Measurements from ENCODE around the gene PAAF1.

The PAAF1 gene

GRCh38 chr11:73946798-73947458 lies 70.1 kb downstream of the PAAF1 start:
- DNase-seq, result no peak
- ATAC-seq, result no peak

DNA sequence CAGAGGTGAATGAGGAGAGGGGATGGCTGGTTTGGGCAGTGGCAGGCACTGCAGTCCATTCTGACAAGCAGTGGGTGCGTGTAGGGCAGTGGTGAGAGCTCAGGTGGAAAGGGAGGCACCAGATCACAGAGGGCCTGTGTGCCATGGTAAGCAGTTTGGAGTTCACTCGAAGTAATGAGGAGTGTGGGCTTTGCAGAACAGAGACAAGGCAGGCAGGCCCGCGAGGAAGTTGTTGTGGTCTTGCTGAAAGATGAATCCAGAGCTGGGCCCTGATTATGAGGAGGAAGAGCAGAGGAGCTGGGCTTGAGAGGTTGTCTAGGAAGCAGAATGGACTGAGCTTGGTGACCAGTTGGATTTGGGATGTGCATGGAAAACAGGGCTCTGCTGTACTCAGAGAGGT lies 72.4 kb downstream of the PAAF1 start:
- DNase-seq (no peak), ATAC-seq (no peak)

DNA sequence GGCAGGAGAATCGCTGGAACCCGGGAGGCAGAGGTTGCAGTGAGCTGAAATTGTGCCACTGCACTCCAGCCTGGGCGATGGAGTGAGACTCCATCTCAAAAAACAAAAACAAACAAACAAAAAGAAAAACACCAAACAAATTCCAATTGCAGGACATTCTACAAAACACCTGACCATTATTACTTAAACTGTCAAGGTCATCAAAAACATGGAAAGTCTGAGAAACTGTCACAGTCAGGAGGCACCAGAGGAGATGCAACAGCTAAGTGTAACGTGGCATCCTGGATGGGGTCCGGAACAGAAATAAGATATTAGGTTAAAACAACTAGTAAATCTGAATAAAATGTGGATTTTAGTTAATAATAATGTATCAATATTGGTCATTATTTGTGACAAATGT lies 73.1 kb downstream of the PAAF1 start:
- ATAC-seq (no peak), DNase-seq (no peak)

GRCh38 chr11:73950869-73951710 lies 74.3 kb downstream of the PAAF1 start, which contains the start of gene DNAJB13:
Gene DNAJB13 (plus strand): TSS chr11:73951026. CDS start chr11:73951070, 44 bp downstream.
- peak; percentile 52 for ATAC-seq
- DNase-seq, result no peak

DNA sequence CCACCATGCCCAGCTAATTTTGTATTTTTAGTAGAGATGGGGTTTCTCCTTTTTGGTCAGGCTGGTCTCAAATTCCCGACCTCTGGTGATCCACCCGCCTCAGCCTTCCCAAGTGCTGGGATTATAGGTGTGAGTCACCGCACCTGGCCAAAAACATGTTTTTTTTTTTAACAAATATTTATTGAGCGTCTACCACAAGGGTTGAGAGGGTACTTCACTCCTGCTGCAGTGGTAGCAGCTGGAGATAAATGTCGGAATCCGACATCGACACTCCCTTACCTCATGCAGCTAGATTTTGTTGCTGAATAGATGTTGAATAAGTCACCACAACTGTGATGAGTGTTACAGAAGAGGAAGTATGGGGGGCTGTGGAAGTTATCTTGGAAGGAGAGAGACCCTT lies 75.0 kb downstream of the PAAF1 start:
- no peak for ATAC-seq
- no peak for DNase-seq

DNA sequence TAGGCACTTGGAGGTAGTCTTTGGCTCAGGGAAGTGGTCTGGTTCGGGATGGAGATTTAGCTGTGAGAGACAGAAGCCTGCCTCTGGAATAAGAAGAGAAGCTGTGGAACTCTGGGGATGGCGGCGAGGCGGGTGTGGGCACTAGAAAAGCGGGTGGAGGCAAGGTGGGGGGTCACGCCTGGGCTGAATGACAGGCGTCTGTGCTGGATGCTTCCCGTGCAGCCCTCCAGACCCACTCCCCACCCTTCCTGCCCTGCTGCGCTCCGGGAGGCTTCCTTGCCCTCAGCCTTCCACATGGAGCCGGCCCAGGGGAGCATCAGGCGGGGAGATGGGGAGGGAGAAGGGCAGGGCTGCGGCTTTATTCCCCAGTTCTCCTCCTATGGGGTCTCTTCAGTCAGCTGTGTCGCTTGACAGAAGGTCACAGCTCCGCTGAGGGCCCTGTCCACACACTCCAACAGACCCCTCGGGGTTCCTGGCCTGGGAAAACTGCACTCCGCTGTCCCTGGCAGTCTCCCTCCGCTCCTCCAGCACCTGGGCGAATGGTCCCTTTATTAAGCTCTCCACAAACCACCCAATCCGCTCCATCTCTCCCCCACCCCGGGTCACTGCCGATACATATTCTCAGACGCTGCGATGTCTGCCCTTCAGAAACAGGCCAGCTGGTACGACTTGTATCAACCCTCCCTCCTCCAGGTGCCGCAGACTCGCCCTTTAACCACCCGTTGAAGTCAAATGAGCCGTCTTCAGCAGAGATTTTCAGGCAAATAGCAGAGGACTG lies 80.3 kb downstream of the PAAF1 start:
- DNase-seq (no peak), ATAC-seq (no peak)

DNA sequence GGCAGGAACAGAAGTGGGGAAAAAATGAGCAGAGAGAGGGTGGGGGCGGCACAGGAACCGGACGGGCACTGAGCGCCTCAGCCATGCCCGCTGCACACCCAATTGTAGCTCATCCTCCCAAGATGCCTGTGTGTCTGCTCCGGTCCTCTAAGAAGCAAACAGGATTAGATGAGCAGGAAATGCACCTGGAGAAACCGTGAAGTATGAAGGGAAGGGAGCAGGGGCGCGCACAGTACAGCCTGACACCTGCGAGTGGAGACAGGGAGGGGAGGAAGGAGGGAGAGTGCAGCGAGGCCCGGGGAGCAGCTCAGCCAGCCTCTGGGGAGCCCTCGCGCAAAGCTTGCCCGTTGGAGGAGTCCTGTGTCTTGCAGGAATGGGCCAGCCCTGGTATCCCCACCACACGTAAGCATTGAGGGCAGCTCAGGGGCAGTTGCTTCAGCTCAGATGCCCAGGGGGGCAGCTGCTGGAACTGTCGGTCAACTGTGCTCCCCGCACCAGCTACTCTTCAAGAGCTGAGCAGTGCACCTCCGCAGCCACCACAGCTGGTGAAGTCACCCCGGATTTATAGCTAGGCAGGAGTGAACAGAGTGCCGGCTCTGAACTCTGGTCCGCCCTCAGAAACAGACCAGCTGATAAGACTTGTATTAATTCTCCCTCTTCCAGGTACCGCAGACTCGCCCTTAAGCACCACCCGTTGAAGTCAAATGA lies 81.0 kb downstream of the PAAF1 start:
- ATAC-seq, result peak; percentile 46
- no peak for DNase-seq

GRCh38 chr11:73958521-73959141 lies 81.8 kb downstream of the PAAF1 start:
- ATAC-seq (no peak), DNase-seq (no peak)

DNA sequence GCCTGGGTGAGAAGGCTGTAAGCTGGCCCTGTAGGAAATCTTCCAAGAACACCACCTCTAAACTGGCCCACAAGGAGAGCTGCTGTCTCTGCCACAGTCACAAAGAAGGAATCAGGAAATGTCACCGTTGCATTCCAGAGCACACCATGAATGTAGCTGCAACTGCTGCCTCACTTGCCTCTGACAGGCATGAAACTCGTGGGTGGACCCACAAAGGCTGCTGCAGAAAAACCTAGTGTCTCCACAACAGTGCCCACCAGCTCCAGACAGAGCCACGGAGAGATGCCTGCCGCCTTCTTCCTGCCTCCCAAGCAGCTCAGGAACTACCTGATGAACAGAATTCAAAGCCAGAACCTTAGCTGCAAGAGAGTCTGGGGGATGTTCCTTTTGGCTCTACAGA lies 84.5 kb downstream of the PAAF1 start:
- DNase-seq (no peak), ATAC-seq (no peak)

DNA sequence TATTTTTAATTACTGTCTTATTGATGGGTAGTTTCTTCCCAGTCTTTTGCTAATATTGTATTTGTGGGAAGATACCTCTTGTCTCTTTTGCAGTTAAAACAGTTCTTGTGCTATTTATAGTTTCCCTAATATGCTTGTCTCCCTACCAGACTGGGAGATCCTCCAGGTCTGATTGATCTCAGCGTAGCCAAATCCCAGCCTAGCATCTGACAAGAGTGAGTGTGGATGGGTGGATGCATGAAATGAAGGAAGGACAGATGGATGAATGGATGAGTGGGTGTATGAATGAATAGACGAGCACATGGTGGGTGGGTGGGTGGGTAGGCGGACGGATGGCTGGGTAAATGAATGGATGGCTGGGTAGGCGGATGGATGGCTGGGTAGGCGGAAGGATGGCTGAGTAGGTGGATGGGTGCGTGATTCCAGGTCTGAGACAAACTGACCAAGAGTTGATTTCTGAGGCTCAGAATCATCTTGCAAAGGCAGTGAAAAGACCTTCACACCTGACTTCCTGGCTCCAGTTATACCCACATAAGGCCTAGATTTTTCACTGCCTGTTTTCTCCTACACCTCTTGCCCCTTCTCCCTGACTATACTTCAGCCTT lies 85.4 kb downstream of the PAAF1 start:
- no peak for DNase-seq
- ATAC-seq, result no peak

DNA sequence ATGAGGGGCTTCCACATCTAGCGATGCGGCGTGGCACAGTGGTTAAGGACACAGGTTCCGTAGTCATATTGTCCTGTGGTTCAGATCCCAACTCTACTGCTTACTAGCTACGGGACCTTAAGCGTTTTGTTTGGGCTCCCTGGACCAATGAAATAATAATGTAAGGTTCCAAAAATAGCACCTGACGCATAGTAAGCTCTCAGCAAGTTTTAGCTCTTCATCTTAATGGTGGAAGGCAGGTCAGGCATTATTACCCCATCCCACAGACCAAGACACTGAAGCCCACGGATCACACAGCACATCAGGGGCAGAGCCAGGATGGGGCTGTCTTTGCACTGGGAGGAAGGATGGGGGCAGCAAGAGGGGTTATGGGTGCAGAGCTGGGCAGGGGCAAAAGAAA lies 87.1 kb downstream of the PAAF1 start:
- ATAC-seq, result no peak

GRCh38 chr11:73965076-73965763 lies 88.4 kb downstream of the PAAF1 start:
- ATAC-seq, result no peak
- DNase-seq, result no peak

More for the DNA sequence above, 87.1 kb downstream of the PAAF1 start:
- DNase-seq, result no peak

DNA sequence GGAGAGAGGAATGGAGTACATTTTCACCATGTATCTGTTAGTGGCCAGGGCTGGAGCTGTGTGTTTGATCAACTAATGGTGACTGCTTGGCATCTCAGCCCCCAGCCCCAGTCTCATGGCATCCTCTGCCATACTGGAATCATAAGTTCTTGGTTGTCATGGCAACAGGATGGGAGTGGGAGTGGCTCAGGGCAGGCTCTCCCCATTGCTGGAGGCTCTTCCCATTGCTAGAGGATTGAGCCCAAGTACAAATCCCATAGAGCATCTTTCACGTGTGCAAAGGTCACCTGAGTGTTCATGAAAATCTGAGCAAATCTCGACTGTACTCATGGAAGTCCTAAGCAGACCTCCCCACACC lies 88.9 kb downstream of the PAAF1 start:
- DNase-seq (no peak), ATAC-seq (no peak)

- ATAC-seq, result no peak
- no peak for DNase-seq
Measured at GRCh38 chr11:73968356-73968966, 91.7 kb downstream of the PAAF1 start.

- DNase-seq, result no peak
Measured at GRCh38 chr11:73969091-73969490, 92.3 kb downstream of the PAAF1 start.

GRCh38 chr11:73969991-73970800 lies 93.4 kb downstream of the PAAF1 start:
- DNase-seq, result peak; percentile 43
- peak; percentile 20 for ATAC-seq

More at GRCh38 chr11:73969091-73969490, 92.3 kb downstream of the PAAF1 start:
- ATAC-seq, result no peak

DNA sequence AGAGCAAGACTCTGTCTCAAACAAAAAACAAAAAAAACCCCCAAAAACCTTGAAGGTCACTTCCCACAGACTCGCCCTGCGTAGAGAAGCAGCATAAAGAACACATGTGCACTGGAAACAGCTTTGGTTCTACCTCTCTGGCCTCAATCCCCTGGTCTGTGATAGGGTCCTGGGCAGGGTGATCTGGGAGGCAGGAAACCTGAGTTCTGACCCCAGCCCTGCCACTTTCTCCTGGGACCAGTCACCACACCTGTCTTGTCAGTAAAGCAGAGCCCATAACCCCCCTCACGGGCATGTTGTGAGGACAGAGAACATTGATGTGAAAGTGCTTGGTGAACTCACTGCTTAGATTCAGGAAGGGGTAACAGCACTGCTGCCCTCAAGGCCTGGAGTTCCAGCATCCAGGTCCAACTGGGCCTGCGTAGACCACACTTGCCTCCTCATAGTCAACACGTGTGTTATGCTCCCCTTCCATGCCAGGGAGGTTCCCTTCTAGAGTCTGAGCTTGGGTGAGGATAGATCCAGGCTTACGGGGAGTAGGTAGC lies 94.4 kb downstream of the PAAF1 start:
- DNase-seq, result no peak
- peak; percentile 10 for ATAC-seq

- DNase-seq (no peak), ATAC-seq (no peak)
Measured at GRCh38 chr11:73972187-73972586, 95.4 kb downstream of the PAAF1 start.

Data from stimulated activated naive CD8-positive, alpha-beta T cell treated with anti-CD3 and anti-CD28 coated beads, Interleukin-15, Interleukin-2, amounts not matched to agents 100 U/mL and 50 U/mL, for 24 hours (primary cell).